K562 (cell line): Measurements from ENCODE around the gene ARHGEF9. TPM values are rescaled to one million over a fixed set of nuclear protein-coding genes. Genes with fewer than 3 reads are reported as not detected.

ENCODE experiments used
- PHF20 ChIP-seq: fragments of 450-650 bp; IDR thresholded peaks from 2 replicates; pipeline ENCODE4 v1.6.1; 2018; ENCODE audit not compliant: partially characterized antibody
- PYGO2 ChIP-seq: fragments of 450-650 bp; IDR thresholded peaks from 2 replicates; pipeline ENCODE4 v1.6.1; 2016; ENCODE audit warnings: mild to moderate bottlenecking, missing genetic modification characterization, moderate library complexity, missing compliant biosample characterization
- RBM25 ChIP-seq: fragments of 200-400 bp; formaldehyde crosslinking; IDR thresholded peaks from 2 replicates; pipeline ENCODE4 v1.6.1; 2018; ENCODE audit warnings: low read length, low read depth, moderate library complexity; ENCODE audit not compliant: severe bottlenecking
- RNF219 ChIP-seq: fragments of 250-450 bp; sonication (Bioruptor Pico); IDR thresholded peaks from 2 replicates; pipeline ENCODE4 v1.5.0; 2022; ENCODE audit warnings: mild to moderate bottlenecking
- ZNF318 ChIP-seq, 2 experiments: fragments of 450-650 bp; IDR thresholded peaks; 2 replicates each; pipeline ENCODE4 v1.6.1; 2016; ENCODE audit warnings: mild to moderate bottlenecking in 2 of 2, borderline replicate concordance in 1 of 2, low read depth in 1 of 2, moderate library complexity in 1 of 2
- polyA plus RNA-seq, 8 experiments: library from polyadenylated mRNA; depleted of rRNA in 4 of 8; stranded (reverse) in 5 of 8; unstranded in 3 of 8; fragments of >200 nt; fragmentation: Nextera tagmentation in 2 of 8; fragmentation: Illumina TruSeq in 1 of 8; extraction: Ambion mirVana in 2 of 8; extraction: Trizol in 1 of 8; gene quantifications; 2 replicates each; pipeline versions ENCODE4 v1.2.1 to v1.2.3, GENCODE V29; 2011 to 2014; ENCODE audit warnings: inconsistent platforms in 1 of 8, missing spikeins in 1 of 8
- total RNA-seq, 7 experiments: library from RNA; depleted of rRNA in 6 of 7; stranded (reverse); fragments of >200 nt in 6 of 7; fragmentation: Illumina TruSeq in 2 of 7; extraction: Trizol in 2 of 7; gene quantifications; 2 replicates each; pipeline versions ENCODE4 v1.2.1 to v1.2.3, GENCODE V29; 2011 to 2021; ENCODE audit warnings: low replicate concordance in 1 of 7

Gene ARHGEF9
- total and polyA plus RNA-seq, 9 of the 15 experiments (the other 6 are each of a cell fraction or from before 2014, with no cell fraction given): 0.09 to 0.24 (median 0.15) TPM; not detected in 2

GRCh38 chrX:63657821-63658220 lies 127.2 kb downstream of the ARHGEF9 start (continued):
- TF ChIP-seq ZNF318 (IDR thresholded peaks at IDR 0.05; ENCODE audit: borderline replicate concordance in 1 of 2, low read depth in 1 of 2): no peak
- TF ChIP-seq PHF20: no peak
- no peak for TF ChIP-seq PYGO2
- no peak for TF ChIP-seq RBM25
- TF ChIP-seq RNF219 (CRISPR knock-in tag): no peak
